Fibroblast of pulmonary artery (primary cell): ENCODE data around the gene SERPINE2.

ENCODE experiments used
- DNase-seq: peaks from one replicate; pipeline ENCODE4 v3.0.0-alpha.2; 2010; ENCODE audit warnings: low read depth
- H3K4me3 ChIP-seq: replicated peaks from 2 replicates; pipeline ENCODE4 v1.5.1; 2011; ENCODE audit warnings: low read depth, mild to moderate bottlenecking, control low read depth, low read length, moderate library complexity
- TF ChIP-seq, protein P1 (sequence below): IDR thresholded peaks from 2 replicates; pipeline ENCODE4 v1.5.1; 2011; ENCODE audit warnings: mild to moderate bottlenecking, control low read depth, low read length, inconsistent platforms; ENCODE audit errors: missing control alignments

SERPINE2 gene

DNA sequence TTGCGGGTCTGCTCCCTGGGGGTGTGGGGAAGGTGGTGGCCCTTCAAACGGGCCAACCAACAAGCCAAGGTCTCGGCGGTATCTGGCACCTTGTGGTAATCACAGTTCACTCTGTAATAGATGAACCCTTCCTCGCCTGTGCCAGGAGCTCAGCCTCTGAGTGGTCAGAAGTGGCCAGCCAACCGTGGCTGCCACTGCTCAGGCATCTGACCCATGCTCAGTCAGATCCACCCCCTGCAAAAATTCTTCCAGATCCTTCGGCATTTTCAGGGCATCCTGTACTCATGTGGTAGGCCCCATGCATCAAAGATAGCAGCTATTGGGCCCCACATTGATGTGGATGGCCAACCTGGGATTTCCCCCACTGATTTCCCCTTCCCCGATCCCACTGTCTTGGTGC lies 39.6 kb upstream of the SERPINE2 start:
- no peak overlapping the region for H3K4me3 ChIP-seq
- TF ChIP-seq, protein P1, sequence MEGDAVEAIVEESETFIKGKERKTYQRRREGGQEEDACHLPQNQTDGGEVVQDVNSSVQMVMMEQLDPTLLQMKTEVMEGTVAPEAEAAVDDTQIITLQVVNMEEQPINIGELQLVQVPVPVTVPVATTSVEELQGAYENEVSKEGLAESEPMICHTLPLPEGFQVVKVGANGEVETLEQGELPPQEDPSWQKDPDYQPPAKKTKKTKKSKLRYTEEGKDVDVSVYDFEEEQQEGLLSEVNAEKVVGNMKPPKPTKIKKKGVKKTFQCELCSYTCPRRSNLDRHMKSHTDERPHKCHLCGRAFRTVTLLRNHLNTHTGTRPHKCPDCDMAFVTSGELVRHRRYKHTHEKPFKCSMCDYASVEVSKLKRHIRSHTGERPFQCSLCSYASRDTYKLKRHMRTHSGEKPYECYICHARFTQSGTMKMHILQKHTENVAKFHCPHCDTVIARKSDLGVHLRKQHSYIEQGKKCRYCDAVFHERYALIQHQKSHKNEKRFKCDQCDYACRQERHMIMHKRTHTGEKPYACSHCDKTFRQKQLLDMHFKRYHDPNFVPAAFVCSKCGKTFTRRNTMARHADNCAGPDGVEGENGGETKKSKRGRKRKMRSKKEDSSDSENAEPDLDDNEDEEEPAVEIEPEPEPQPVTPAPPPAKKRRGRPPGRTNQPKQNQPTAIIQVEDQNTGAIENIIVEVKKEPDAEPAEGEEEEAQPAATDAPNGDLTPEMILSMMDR = no peak
- no peak for DNase-seq

DNA sequence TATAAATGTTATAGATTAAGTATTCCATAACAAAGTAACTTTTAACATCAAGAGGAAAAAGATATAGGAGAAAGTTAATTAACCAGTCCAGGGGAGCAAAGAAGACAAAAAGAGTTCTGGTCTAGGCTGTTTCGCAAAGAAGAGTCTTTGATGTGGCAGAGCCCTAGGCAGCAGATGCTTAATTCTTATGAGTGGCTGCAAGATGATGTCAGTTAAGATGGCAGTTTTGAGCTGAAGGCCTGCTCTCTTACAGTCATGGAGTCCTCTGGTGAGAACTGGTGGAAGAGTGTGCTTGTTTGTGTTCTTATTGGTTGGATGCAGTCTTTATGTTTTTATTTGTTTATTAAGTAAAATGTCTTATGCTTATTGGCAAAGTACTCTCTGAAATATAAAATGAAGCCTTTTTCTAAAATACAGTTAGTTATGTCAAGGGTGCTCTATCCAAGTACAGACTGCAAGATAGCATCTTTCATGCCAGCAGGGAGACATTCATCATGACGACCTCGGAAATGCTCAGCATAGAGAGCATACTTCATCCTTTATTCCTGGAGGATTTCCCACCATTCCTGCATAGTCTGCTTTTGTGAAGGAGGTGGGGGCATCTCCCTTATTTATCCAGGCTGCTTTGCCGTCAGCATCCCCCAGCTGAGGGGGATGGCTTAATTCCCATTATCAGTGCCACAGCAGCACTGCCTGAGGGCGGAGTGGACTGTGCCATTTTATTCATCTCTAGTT lies 38.9 kb upstream of the SERPINE2 start:
- DNase-seq = peak; percentile 54
- H3K4me3 ChIP-seq = no peak overlapping the region
- TF ChIP-seq, protein P1 = no peak

DNA sequence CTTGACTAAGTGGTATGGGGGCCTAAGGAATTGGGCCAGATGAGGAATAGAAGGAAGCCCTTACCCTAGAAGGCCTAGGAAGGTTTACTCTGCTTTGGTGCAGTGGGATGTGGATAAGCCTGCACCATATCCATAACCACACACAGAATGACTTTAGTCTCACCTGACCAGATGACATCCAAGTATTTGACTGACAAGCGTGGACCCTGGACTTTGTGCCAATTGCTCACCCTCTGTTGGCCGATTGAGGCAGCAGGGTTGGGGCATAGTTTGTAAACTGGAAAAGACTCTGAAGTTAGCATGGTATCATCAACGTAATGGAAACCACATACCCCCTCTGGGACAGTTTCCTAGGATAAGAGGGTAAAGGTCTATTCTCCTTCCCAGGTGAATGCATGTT lies 36.5 kb upstream of the SERPINE2 start:
- no peak overlapping the region for H3K4me3 ChIP-seq
- no peak for DNase-seq
- TF ChIP-seq, protein P1 = no peak

DNA sequence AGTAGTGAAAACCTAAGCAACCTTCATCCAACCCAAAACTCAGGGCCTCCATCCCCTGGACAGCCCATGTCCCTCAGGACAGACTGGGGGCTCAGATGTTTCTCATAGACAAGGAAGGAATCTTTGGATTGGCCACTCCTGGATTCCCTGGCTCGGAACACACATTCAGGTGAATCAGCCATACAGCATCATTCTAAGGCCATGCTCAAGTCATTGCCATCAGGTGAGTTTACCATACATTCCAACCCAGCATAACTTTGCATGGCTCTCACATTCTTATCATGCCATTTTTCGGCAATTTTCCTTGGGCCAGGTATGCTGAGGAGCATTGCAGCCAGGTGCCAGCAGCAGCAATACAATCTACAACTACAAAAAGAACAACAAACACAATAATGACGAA lies 34.6 kb upstream of the SERPINE2 start:
- no peak overlapping the region for H3K4me3 ChIP-seq
- TF ChIP-seq, protein P1 = no peak

DNA sequence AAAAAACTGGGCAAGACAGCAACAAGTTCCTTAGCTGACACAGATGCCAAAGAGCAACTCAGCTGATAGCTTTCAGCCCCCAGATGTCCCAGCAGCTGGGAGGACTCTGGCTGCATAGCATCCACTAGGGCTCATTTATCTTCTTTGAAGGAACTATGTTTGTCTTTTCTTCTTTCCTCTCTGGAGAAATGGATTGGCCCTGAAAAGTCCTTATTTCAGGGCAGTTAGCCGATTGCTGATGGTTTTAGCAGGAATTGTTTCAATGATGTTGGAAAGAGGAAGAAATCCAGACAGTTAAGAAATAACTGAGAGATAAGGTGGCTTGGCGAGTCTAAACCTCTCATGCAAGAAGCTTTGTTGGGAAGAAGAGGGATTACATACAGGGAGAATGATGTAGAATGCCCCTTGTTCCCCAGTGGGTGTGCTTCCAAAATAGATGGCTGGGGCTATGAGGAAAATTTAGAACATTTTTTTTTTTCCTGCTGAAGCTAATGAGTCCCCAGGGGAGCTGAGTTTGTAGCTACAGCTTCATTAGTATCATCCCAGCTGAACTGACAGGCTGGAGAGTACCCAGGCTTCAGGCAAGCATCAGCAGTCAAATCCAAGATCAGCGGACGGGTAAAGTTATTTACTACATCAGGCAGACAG lies 33.6 kb upstream of the SERPINE2 start:
- DNase-seq = peak; percentile 66
- H3K4me3 ChIP-seq = no peak overlapping the region
- TF ChIP-seq, protein P1 = no peak

More for the DNA sequence above, 34.6 kb upstream of the SERPINE2 start:
- no peak for DNase-seq

DNA sequence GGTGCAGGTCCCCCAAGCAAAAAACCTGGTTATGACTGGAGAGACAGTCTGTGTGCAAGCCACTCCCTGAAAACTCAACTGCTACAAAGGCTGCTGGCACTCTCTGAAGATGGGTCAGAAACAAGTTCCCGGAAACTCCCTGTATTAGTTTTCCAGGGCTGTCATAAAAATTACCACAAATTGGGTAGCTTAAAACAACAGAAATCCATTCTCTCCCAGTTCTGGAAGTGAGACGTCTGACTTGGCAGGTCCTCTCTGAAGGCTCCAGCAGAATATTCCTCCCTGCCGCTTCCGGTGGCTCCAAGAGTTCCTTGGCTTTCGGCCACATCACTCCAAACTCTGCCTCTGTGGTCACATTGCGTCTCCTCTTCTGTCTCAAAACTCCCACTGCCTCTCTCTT lies 30.1 kb upstream of the SERPINE2 start:
- H3K4me3 ChIP-seq = no peak overlapping the region
- TF ChIP-seq, protein P1 = no peak
- DNase-seq = peak; percentile 44

DNA sequence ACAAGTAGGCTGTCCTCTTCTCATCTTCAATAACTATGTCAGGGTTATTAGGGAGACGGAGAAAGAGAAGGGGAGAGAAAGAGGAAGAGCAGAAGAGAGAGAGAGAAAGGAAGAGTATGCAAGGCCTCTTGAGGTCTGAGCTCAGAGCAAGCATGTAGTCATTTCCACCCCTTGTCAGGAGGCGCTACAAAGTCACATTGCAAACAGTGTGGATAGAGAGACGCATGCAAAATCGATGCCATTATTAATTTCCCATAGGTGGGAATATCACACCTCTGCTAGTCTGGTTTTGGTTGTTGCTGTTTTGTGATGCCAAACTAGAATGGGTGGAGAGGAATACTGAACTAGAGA lies 24.2 kb upstream of the SERPINE2 start:
- DNase-seq = no peak
- no peak overlapping the region for H3K4me3 ChIP-seq
- TF ChIP-seq, protein P1 = no peak
